CD1c-positive myeloid dendritic cell (primary cell): ENCODE measurements around the gene CYP4A22.
A peak's percentile ranks its signal among the peaks of the same experiment; 100 is the strongest.
"Not testable (repeated sequence)": the region's sequence is repeated elsewhere in the genome, so short reads cannot be mapped to it uniquely, and the experiment has no call there.

Experiments
- DNase-seq: peaks from one replicate; pipeline ENCODE4 v3.0.0-alpha.2; 2016; ENCODE audit errors: extremely low spot score

The CYP4A22 gene

GRCh38 chr1:47156457-47156856, 19.2 kb downstream of the CYP4A22 start:
- DNase-seq = not testable (repeated sequence)

- DNase-seq = not testable (repeated sequence)
Observed at GRCh38 chr1:47157957-47158356, 20.7 kb downstream of the CYP4A22 start.

- no peak for DNase-seq
Observed at GRCh38 chr1:47160716-47161115, 23.5 kb downstream of the CYP4A22 start.

GRCh38 chr1:47161298-47162040, 24.2 kb downstream of the CYP4A22 start:
- no peak for DNase-seq

- no peak for DNase-seq
Observed at GRCh38 chr1:47164552-47164951, 27.3 kb downstream of the CYP4A22 start.

- no peak for DNase-seq
Observed at GRCh38 chr1:47172782-47173181, 35.5 kb downstream of the CYP4A22 start.

- DNase-seq = no peak
Observed at GRCh38 chr1:47174656-47175020, 37.4 kb downstream of the CYP4A22 start.

- peak; percentile 62 for DNase-seq
Observed at GRCh38 chr1:47175227-47175934, 38.1 kb downstream of the CYP4A22 start.

GRCh38 chr1:47178020-47178419, 40.8 kb downstream of the CYP4A22 start:
- no peak for DNase-seq

GRCh38 chr1:47178654-47179016, 41.4 kb downstream of the CYP4A22 start:
- no peak for DNase-seq

- DNase-seq = peak; percentile 88
Observed at GRCh38 chr1:47179017-47179987, 42.1 kb downstream of the CYP4A22 start.

- no peak for DNase-seq
Observed at GRCh38 chr1:47179988-47180563, 42.8 kb downstream of the CYP4A22 start.

GRCh38 chr1:47180603-47181094, 43.4 kb downstream of the CYP4A22 start:
- no peak for DNase-seq

GRCh38 chr1:47181095-47181954, 44.1 kb downstream of the CYP4A22 start:
- DNase-seq = no peak

GRCh38 chr1:47181955-47182675, 44.9 kb downstream of the CYP4A22 start:
- DNase-seq = no peak

- no peak for DNase-seq
Observed at GRCh38 chr1:47182676-47183235, 45.5 kb downstream of the CYP4A22 start.

- no peak for DNase-seq
Observed at GRCh38 chr1:47183308-47184089, 46.3 kb downstream of the CYP4A22 start.

GRCh38 chr1:47184090-47184821, 47.0 kb downstream of the CYP4A22 start:
- no peak for DNase-seq
